NCI-H510A (cell line): ENCODE data around the gene SRGAP2C.
"Not testable (repeated sequence)": the region's sequence is repeated elsewhere in the genome, so short reads cannot be mapped to it uniquely, and the experiment has no call there.

Experiments used
- DNase-seq: peaks from one replicate; lab custom pipeline; 2025; lab: John Stamatoyannopoulos, UW

Gene SRGAP2C

DNA sequence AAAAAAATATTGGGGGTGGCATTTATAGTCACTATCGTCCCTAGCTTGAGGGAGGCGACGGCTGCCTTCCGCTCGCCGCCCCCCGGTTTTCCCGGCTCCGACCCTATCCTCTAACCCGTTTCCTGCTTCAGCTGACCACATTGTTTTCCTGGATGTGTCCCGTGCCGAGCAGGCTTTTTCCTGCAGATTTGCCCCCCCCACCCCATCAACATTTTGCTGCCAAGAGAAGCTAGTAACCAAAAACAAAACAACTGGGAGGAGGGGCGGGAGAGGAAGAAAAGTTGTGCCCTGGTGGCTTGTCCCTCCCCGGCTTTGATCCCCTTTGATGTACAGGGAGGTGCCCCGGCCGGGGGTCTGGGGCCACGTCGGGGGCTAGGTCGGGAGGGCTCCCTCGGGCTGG is 1.4 kb downstream of the SRGAP2C start:
- not testable (repeated sequence) for DNase-seq

DNA sequence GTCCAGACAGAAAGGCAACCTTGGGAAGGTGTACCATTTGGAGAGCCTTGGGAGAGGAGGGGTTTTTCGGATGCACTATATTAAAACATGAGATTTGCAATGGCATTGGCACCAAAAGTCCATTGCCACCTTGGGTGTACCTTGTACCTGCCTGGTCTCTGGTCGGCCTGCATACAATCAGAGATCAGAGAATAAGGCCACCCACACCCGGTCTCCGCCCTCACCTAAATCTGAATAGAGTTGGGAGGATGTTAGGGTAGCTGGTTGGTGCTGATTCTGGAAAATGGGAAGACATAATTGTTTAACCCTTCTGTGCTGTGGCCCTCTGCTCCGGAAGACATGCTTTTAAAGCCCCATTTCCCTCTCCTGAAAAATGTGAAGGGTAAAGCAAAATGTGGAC is 3.1 kb downstream of the SRGAP2C start:
- not testable (repeated sequence) for DNase-seq

DNA sequence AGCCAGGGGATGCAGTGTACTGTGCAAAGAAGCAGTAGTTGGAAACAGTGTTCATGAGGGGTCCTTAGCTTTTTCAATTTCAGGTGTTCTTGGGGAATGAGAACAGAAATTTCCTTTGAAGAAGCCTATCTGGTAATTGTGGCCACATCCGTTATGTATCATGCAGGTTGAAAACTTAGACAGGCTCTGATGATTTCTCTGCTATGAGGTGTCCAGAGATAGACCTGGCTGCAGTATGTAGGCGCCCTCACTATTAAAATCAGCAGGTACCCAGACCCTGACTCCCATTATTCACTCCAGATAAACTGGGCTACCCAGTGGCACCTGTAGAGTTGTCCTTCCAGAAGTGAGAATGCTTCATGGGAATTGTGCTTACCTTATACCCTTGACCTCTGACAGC is 7.7 kb downstream of the SRGAP2C start:
- not testable (repeated sequence) for DNase-seq

DNA sequence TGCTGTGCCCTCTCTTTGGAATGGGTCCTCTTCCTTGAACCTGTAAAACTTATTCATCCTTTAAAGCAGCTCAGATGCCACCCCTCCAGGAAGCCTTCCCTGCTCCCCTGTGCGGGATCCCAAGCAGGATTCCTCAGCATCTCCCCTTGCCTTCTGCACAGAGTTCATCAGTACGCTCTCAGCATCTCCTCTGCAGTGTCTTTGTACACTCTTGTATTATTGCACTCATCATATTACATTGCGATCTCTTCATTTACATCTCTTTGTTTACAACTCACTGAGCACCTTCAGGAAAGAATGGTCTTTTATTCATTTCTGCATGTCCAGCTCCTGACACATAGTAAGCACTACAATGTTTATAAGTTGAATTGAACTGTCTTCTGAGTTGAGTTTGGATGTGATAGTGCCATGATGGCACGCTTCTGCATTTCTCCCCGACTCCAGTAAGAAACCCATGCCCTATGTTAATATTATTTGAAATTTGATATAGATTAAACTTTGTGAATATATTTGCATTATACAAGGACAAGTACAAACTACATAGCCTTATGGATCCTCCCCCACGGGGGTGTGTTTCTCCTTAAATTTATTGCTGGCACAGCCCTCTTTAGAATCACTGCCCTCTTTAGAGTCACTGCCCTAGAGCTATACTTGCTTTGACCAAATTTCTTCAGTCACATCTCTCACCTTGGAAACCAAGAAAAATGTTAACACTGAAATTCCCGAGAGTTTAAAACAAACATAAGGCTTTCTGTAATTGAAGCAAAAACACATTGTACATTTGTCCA is 12.5 kb downstream of the SRGAP2C start:
- not testable (repeated sequence) for DNase-seq

DNA sequence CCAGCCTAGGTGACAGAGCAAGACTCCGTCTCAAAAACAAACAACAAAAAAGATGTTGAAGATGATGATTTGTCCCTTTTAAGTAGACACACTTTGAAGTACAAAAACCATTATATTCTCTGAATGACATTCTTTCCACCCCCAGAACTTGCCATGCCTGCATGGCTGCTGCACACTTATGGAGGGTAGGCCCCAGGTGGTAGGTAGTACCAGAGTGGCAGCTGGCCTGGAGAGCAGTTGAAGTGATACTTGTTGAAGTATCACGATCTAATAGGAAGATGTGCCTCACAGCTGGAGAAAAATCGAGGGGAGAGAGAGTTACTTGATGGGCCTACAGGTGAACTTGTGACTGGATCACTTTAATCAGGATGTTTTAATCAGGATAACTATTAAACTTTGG is 15.0 kb downstream of the SRGAP2C start:
- DNase-seq = not testable (repeated sequence)

DNA sequence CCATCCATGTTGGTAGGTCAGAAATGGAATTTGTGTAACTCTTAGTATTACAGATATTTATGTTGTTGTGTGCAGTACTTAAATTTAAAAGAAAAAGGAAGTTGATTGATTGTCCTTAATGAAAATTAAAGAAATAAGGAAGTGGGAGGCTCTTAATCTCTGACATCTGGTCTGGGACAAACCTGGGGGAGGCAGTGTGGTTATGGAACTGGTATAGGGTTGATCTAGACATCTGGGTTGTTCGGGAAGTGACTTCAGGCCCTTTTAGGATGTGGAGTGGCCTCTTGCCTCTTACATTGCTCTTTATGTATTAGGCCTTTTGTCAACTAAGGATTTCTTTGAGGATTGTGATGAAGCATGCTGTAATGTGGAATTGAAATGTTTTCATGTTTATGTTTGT is 15.5 kb downstream of the SRGAP2C start:
- DNase-seq = not testable (repeated sequence)

DNA sequence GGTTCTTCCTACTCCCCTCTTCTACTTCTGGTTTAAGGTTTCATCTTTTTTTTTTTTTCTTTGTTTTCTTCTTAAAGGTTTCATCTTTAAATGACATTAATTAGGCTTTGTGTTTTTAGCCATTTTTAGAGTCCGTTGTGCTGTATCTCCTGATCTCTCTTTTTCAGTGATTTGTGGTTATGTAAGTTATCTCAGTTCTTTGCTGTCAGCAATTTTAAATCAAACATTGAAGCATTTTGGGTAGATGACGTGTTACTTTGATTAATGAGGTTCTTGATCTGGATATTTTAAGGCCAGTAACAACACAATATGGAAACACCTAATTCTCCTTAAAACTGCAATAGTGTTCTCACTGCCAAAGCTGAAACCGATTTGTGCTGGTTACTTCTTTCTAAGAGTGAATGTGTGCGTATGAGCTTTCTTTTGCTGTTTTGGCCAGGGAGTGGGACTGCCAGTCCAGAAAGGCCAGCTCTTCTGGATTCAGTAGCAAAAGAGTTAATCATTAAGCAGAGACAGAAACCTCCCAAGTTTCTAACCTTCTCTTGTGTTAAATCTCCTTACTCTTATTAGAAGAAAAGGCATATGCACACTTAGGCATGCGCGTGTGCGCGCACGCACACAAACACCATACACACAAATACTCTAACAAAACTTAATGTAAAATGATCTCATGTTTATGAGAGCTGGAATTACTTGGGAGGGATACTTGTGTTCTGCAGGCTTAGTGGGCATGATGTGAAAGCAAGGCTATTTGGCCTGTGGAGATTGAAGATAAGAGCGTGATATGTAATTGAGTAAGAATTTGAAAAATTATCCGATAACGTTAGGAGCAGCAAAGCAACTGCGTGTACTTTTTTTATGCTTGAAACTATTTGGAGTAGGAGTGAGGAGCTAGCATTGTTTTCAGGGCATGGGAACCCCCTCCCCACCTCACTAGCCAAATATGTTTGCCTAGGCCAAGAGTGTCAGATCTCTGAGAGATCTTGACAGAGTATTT is 16.5 kb downstream of the SRGAP2C start:
- DNase-seq = not testable (repeated sequence)

DNA sequence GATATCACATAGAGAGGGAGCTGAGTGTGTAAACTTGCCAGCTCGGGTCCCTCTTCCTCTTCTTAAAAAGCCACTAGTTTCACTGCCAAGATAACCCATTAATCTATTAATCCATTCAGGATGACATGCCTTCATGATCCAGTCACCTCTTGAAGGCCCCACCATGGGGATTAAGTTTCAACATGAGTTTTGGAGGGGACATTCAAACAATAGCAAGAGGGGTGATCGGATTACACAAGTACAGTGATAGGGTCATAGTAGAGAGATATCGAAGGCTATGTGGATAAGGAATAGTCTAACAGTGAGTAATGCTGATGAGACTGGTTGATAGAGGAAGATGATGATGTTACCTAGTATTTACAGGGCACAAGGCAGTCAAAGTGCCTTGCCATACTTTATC is 18.2 kb downstream of the SRGAP2C start:
- DNase-seq = not testable (repeated sequence)

DNA sequence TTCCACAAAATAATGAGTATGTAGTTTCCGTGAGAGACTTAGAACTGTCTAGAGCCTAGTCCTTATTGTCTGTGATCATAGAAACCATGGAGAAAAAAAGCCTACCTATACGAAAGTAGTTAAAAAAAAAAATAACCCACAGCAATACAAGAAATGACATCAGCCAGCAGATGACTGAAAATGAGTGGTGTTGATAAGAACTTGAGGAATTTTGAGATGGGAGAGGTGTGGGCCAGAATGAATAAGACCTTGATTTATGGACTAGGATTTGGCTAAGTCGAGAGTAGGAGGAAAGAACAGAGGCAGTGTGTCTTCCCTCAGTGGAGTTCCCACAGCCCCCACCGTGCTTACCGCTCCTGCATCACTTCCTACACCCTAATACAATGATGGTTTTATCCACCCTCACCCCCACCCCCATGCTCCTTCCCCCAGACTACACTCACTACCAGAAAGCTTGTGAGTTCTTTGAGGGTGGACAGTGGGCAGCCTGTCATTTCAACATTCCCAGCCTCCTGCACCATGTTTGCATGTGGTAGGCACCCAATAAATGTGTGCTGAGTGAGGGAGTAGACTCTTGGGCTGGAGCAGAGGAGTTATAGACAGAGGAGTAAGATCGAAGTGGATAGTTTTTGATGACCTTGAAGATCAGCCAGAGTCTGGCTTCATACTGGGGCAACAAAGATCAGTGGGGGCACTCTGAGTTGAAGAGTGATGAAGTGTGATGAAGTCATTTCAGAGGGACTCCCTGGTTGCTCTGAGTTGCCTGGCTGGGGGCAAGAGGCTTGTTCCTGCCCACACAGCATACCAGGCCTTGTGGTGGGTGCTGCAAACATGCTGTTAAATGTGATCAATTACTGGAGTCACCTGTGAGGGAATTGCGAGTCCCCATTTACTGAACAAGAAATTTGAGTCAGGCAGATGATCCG is 21.3 kb downstream of the SRGAP2C start:
- DNase-seq = not testable (repeated sequence)

DNA sequence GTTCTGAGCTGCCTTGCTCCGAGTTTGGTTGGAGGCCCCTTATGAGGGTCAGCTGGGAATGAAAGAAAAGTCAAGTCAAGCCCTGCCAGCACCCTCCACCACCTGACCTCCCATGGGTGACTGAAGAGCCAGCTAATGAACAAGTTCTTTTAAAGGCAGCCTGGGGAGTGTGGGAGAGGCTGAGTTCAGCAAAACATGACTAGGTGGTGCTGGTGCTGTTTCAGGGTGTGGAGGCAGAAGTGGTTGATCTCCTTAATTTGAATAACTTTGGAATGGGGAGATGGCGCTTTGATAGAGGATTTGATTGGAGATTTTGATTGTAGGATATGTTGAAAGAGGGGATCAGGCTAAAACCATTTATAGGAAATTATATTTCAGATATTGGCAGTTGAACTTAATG is 22.6 kb downstream of the SRGAP2C start:
- DNase-seq = not testable (repeated sequence)

DNA sequence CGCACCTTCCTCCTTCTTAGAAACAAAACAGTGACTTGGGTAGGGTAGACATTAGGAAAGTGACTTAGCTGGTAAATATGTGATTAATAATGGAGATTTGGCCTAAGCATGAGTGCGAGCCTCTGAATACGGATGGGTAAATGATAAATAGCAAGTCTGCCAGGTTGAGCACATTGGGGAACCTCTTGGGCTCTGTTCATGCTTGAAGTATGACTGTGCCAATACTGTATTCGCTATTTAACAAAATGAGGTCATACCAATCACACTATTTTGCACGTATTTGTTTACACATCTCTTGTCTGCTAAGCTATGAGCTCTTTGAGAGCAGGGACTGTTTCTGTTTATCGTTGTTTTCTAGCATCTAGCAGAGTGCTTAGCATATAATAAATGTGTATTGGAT is 23.6 kb downstream of the SRGAP2C start:
- DNase-seq = not testable (repeated sequence)

DNA sequence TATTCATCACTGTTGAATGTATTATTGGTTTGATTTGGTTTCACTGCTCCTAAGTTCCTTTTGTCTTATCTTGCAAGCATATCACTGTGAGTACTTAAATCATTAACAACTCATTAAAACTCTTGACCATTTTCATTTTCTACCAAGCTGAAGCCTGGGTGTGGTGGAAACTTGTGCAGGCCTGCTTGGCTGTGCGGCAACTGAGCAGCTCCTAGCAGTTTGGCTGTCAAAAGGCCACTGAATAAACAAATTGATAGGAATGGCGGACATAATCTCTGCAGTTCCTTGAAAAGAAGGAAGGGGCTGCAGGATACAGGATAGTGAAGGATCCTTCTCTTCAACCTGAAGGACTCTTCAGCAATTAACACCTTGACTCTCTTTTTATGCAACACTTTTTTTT is 26.0 kb downstream of the SRGAP2C start:
- DNase-seq = not testable (repeated sequence)

DNA sequence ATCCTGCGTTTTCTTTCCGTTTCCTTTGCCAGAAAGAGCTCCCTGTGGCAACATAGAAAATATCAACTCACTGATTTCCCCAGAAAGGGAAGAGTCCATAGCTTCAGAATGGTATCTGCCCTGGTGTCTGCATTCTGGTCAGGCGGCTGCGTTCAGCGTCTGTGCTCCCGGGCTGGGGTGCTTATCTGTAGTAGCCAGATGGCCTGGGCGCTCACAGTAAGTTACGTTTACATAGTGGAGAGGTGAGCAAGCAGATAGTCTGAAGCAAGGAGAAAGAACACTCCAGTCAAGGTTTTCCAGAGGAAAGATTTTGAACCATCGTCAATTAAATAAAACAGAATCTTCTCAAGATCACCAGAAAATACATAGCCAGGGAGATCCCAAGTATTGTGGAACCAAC is 28.7 kb downstream of the SRGAP2C start:
- DNase-seq = not testable (repeated sequence)

DNA sequence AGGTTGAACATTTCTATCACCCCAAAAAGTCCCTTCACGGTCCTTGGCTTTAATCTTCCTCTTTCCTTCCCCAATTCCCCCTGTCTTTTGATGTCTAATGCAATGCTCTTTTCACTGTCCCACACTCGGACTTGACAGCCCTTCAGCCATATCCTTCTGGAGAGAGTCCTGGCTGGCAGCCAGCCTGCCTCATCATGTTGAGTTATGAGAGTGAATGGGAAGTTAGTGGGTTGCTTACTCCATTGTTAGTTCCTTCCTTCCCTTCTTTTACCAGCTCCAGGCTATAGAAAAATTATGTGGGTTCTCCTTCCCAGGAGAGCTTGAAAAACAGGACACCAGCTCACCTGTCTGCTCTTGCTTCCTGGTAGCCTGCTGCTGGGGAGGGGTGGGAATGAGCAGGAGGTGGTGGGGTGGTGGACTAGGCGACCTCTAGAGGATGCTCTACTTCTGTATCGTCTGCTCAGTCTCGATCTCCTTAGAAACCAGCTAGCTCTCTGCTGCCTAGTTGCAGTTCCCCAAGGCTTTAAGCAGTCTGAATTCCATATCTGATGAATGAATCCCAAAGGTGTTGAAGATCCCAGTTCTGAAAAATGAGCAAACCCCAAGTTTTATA is 29.9 kb downstream of the SRGAP2C start:
- not testable (repeated sequence) for DNase-seq

DNA sequence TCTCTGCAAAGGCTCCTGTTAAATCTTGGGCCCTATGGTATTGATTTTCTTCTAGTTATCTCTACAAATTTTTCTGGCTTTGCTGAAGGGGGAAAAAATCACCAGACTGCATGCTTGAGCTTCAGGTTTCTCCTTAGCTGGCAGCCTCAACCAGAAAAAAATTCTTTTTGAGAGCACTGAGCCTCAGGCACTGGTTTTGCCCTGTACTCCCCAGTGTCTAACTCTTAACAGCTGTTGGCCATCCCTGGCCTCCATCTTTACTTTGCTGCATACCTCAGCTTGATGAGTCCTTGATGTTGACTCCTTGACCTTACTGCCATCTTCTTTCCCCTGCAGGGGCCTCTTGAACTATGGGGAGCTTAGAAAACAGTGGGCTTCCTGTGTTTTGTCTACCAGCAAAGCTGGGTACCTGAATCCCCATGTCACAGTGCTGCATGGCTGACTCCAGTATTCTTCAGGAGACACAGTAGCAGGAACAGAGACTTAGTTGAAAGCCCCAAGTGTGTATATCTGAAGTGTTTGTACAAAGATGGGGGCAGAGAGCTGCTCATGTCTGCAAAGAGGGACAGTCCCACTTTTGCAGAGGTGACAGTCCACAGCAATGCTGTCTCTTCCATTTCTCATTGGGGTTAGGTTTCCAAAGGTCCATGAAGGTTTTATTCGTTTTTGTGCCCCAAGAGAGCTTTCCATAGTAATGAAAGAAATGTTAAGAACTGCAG is 31.1 kb downstream of the SRGAP2C start:
- DNase-seq = not testable (repeated sequence)

DNA sequence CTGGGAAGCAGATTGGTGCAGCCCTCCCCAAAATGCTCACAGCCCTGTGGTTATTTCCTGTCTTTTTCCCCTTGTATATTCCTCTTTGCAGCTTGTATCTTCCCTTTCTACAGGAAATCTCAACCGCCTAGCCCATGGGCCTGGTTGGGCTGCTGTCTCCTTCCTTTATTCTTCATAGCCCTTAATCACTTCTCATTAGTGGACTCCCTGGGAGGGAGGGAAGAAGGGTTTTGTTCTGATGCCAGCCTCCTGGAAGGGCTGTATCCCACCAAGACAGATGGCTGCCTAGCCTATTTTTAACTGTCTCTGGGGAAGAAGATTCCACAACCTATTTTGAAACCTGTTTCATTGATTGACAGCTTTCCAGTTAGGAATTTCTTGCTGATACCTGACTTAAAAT is 31.9 kb downstream of the SRGAP2C start:
- not testable (repeated sequence) for DNase-seq

DNA sequence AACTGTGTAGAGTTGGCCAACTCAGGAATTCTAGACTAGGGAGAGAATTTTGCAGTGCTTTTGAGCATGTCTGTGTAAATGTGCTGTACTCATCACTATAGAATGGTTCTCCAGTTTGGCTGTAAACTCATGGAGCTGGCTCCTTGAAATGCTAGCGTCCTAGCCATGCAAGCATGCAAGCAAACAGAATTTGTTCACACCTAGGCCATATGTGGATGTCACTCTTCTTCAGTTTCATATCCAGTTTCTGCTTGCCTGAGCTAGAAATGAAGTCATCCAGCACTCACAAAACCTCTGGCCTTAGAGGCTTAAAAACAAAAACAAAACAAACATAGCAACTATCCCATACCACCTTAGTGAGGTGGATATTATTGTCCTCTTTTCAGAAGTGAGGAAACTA is 37.0 kb downstream of the SRGAP2C start:
- DNase-seq = not testable (repeated sequence)

DNA sequence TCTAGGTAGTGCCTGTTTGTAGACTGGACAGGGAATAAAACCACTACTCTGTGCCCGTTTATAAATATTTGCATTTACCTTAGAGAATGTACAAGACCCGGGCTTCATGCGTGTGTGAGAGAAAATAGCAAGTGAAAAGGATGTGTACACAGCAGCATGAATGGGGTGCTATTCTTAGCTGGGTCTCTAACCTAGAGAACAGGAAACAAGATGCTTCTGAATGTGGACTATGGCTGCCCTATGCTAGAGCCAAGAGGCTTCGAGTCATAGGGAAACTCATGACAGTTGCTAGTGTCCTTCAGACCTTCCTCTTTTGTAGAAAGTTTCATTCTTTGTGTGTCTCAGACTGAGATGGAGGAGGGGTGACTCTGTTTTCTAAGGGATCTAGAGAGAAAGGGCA is 39.9 kb downstream of the SRGAP2C start:
- not testable (repeated sequence) for DNase-seq

DNA sequence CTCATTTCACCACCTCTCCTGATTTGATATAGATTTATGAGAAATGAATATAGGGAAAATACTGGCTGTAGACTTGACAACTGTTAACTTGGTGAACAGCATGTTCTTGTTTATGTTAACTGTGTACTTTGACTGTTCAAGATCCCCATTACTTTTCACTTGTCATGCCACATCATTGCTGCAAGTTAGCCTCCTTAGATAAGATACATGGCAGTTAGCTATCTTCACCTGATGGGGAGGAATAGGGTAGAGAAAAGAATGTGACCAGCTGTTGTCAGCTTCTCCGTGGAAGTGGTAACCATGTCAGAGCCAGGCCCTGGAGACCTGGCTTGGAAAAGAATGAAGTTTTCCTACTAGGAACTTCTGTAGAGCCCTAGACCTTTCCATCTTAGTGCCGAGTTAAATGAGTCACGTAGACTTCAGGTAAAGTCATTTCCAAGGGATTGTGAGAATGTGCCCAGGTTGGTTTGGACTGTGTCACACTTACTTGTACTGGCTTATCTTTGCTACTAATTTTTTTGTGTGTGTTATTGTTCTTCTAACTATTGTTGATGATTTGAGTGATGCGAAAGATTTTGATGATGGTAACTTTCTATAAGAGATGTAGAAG is 41.6 kb downstream of the SRGAP2C start:
- DNase-seq = not testable (repeated sequence)

DNA sequence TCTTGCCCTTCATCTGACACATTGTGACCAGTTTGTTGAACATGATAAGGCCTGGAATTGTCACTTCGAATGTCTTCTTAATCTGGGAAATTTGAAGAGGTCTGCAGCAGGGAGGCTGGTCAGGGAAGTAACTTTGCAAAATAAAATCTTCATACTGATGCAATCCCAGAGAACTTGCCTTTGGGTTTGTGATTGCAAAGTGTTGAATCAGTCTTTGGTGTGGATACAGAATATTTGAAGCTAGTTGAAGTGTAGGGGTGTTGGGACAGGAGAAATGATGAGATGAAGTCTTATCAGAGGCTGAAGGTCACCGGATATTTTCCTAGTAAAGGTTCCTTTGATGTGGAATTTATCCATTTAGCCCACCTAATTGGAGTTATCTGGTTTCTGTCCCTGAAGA is 42.1 kb downstream of the SRGAP2C start:
- not testable (repeated sequence) for DNase-seq
